ENCODE measurements around the gene RNF141.
A peak's percentile ranks its signal among the peaks of the same experiment; 100 is the strongest.

The RNF141 gene, protein sequence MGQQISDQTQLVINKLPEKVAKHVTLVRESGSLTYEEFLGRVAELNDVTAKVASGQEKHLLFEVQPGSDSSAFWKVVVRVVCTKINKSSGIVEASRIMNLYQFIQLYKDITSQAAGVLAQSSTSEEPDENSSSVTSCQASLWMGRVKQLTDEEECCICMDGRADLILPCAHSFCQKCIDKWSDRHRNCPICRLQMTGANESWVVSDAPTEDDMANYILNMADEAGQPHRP

DNA sequence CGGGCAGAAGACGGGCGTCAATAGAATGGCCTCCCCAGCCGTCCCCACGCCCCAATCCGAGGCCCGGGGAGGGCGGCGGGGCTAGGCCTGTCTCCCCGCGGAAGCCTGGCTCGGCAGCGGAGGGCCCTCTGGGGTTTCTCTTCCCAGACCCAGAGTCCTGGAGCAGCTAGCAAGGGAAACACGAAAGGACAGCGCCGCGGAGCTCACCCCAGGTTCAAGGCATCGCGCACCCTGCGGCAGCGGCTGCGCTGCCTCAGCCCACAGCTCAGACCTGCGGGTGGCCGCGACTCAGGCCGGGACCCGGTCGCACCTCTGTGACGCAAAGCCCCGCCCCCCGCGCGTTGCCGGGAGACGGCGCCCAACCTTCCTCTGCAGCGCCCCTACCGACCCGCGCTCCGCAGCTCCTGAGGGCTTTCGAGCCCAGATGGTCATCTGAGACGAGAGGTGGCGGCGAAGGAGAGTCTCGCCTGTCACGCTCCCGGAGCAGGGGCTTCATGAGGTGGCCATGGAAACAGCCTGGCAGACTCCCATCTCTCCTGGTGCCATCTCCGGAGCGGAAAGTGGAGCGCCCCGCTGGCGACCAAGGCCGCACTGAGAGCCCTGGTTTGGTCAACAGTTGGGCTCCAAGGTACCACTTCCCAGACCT lies at the start of gene RNF141:
RNF141 (minus strand) TSS at position 273 of the 646 bp plus-strand sequence. CDS start 7,029 bp downstream, outside the sequence.
- DNase-seq, result peak; percentile 57

DNA sequence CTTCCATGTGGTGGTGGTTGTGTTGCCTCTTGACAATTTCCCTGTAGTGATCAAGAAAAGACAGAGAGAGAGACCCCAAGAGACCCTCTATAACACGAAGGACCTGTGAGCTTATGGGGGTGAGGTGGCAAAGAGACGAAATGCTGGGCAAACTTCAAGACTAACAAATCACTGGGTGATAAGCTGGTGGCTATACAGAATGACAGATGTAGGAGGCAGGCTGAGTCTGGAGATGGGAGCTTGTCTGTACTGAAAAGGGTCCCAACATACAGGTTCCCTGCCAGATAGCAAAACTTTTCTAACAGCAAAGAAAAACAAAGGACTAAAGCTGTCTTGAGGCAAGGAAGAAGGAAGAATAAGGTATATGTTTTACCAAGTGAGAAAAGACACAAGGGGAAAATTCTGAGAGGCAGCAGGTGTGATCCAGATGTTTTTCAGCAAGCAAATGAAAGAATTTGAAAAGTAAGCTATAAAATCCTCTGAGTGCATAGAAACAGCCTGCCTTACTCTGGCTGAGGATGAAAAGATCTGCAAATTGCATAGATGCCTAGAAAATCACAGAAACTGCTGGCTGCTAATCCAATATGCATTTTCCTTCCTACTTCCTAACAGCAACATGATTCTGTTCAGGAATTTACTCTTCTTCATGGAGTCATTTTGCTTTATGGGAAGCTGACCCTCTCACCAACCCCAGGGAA lies 49.4 kb upstream of the RNF141 start:
- no peak for DNase-seq

DNA sequence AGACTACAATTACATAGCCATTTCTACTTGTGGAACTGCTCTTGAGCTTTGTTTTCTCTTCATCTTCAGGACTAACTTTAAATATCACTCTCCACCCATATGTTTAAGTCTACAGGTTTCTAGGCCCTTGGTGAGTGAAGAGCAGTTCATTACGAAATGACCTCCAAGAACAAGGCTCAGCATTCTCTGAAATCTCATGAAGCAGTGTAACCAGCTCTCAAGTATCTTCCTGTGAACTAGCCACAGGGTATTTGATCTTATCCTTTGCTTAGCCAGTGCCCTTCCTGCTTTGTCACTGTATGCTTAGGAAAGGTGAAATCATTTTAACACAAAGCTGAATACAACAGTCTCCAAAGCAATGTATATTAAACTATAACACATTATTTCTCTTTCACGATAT lies 47.9 kb upstream of the RNF141 start:
- DNase-seq, result no peak

DNA sequence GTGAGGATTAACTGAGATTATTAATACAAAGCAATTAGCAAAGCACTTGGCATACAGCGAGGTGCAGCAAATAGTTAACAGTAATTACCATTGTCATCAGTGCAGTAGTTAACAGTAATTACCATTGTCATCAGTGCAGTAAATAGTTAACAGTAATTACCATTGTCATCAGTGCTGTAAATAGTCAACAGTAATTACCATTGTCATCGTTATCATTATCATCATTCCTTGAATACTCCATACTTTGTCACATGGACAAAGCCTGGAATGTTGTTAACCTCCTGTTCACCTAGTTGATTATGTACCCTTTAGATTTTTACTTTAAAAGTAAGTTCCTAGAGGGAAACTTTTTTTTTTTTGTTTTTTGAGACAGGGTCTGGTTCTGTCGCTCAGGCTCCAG lies 47.0 kb upstream of the RNF141 start:
- no peak for DNase-seq

DNA sequence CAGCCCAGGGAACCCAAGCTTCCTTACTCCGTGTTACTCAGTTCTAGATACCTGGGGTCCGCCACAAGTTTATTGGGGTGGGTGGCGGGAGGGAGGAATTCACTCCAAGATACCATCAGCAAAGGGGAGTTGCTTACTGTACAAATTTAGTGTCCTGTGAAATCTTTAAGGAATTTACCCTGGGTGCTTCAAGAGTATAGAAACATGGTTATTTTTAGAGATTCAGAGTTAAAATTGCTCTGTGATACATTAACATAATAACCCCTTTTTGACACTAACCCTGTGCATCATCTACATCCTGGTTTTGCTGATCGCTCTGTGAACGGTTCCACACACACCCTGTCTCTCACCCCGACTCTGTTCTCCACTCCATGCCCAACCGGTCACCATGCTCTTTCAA lies 46.4 kb upstream of the RNF141 start:
- no peak for DNase-seq

DNA sequence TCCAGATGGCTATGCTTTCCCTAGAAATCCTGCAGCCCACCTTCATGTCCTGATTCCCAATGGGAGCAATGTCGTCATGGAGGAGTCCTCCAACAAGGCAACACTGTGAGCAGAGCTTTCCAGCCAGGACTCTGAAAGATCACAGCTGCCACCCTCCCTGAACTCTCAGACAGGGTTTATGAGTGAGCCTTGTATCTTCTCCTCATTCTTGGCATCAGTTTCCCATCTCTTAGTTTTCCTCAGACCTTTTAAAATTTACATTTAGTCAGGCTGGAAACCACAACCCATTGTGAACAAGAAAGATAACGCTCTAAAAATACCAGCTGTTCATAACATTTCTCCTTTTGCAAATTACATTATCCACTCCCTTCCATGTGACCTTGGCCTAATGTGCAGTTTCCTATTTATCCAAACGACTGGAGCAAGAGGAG lies 43.1 kb upstream of the RNF141 start:
- DNase-seq, result no peak

DNA sequence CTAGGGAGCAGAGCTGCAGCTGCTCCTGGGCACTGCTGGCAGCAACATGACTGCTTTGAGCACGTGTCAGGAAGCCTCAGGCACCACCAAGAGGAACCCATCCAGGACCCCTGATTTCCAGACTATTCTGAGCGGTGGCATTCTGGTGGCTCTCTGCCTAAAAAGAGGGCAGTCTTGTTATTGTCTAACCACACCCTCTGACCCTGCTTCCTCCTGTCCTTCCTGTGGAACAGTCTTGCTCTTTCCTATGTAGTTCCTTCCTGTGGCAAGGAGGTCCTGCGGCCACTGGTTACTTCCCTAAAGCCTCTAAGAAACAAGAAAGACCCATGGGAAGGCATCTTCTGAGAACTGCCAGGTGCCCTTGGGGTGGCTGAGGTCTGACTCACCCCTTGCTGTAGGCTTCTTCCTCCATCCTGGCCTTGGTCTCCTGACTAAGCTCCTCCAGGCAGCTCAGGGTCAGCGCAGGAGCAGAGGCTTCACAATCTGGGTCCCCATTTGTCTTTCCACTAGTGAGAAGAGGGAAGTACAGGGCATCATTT lies 40.6 kb upstream of the RNF141 start:
- no peak for DNase-seq

DNA sequence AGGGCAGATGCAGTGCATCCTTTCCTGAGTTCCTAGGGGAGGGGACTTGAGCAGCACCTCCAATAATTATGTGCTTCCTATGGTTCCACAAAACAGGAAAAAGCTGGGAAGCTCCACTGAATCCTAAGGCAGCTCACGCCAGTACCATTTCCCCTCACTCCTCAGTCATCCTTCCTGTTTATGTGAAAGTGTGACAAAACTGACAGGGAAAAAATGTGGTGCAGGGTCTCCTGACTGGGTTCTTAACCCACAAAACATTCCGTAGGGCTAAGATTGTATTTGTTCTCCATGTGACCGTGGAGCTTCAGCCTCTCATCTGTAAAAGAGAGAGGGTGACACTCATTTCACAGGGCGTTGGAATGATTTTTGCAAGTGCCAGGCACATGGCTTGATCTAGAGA lies 39.6 kb upstream of the RNF141 start:
- no peak for DNase-seq

DNA sequence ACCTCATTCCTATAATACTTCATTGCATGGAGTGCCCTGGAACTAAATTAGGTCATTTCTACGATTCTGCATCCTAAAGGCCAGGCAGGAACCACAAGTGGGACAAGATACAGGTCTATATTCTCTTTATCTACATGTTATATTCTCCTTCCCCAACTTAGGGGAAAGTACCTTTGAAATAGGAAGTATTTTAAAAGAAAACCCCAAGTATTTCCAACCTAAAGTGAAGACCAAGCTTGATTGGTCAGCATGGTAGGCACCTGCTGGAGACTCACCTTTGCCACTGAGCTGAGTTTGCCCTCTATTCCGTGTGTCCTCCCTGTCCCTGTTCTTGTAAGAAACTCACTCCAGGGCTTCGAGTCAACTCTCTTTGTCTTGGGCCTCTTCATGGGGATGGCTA lies 38.7 kb upstream of the RNF141 start:
- no peak for DNase-seq

DNA sequence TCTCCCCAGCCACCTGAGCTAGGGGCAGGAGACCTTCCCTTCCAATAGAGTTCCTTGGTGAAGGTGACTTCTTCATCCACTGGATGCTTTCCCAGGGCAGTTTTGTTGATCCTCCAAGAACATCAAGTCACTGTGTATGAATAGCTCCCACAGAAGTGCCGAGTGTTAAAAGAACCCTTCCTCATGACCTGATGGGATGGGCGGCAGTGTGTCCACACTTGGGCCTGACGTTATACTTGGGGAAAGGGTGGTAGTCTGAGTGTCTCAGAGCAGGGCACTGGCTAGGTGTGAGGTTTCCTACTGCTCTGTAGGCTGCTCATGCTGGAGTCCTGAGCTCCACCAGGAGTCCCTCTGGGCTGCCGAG lies 35.0 kb upstream of the RNF141 start:
- no peak for DNase-seq

DNA sequence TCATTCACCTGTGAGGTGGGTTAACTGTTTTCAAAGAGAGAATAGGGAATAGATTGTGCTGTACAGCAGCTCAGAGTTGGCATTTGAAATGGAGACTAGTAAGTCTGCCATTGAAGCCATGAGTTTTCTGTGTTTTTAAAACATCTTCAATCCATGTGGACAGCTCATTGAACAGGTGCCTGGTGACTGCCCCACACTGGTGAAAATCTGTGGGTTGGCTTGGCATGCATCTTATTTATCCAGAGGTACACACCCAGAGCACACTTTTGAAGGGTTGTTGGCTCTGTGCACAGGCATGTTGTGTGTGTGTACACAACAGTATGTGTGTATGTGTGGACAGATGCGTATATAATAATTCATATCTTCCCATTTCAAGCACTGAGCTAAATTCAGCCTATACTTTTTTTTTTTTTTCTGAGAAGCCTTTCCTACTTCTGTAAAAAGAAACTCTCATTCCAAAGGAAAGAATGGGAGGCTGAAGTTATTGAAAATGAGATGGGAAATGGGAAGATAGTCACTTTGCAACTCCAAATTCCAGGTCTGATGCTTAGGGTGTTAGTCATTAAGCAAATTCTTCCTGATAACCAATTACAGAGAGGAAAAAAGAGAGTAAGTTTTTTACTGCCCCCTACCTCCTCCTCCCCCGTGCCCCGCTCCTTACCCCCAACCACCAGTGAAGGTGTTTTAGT lies 34.5 kb upstream of the RNF141 start:
- DNase-seq, result no peak

DNA sequence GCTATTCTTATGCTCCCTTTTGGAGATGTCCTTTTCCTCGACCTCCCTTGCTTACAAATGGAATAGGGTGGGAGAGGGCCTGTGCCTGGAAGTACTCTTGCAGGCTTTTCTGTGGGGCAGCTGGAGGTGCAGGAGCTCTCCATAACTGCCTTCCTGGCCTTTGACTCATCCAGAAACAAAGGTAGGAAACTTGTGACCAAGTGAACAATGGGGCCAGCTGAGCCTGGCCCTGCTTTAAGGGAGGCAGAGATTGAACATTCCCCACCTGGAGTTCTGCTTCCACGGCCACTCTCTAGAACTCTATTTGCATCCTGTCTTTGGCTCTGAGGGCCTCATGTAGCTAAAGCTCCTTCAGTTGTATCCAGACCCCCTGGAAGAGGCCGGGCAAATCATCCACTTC lies 32.6 kb upstream of the RNF141 start:
- DNase-seq, result no peak

DNA sequence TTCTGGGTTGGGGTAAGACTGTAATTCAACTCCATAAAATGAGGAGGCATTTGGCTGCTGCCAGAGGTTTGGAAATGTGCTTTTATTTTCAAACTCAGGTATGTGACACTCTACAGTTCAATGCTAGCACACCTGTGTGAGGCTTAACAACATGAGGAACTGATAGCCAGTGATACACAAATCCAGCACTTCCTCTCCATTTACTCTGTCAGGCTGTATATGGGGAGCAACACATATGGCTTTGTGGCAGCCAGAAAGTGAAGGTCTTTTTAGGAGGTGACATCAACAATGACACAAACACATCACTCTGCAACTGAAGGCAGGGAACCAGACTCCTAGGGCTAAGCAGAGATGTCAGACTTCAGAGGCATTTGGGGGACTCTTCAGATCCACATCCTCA lies 32.0 kb upstream of the RNF141 start:
- DNase-seq, result no peak

DNA sequence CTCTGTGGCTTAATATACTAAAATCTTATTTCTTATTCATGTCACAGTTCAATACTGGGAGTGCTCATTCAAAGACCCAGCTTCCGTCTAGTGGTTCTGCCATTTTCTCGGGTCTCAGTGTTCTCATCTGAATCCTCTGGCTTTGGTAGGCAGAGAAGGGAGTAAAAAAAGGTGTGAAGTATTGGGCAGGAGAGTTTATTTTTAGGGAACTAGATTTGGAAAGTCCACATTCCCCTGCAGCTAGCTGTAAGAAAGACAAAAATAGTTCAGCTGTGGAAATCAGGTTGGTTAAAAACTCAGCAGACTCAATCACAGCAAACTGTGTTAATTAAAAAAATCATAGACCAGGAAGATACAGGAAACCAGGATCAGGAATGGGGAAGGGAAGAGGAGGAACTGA lies 31.5 kb upstream of the RNF141 start:
- DNase-seq, result no peak

DNA sequence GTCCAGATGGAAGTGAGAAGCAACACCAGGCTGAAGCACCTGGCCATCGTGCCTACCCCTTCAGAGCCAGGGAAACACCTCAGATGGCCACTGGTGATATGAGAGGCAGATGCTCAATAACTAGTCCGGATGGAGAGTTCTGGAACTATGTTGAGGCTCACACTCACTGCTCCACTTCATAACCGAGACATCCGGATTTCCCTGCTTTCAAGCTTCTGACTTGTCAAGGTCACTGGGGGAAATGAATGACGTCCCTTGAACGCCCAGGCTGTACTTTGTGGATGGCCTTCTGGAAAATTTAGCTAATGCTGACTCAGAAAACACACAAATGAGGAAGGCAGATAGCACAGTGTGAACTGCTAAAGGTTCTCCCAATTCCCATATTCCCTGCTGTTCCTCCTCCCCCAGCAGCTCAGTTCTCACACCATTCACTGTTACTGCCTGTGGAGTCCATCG lies 27.5 kb upstream of the RNF141 start, which contains the start of gene LYVE1:
LYVE1 (minus strand) TSS at position 180 of the 456 bp plus-strand sequence; CDS start at position 47, 133 bp downstream.
- DNase-seq, result no peak

DNA sequence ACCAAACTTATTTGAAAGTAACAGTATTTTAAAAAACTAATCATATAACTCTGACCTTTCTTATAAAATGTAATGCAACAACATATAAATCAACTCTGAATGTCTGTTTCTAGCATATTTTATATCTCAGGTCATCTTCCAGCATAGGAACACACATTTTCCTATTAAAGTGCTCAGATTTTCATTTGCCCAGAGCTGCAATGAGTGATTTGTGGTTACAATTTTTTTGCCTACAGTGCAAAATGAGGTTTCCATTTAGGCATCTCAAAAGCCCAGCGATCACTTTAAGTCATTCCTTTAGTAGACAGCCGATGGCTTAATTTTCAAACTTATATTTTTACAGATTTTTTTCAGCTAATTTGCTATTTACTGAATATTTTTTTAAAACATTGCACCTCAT lies 26.5 kb upstream of the RNF141 start:
- no peak for DNase-seq

DNA sequence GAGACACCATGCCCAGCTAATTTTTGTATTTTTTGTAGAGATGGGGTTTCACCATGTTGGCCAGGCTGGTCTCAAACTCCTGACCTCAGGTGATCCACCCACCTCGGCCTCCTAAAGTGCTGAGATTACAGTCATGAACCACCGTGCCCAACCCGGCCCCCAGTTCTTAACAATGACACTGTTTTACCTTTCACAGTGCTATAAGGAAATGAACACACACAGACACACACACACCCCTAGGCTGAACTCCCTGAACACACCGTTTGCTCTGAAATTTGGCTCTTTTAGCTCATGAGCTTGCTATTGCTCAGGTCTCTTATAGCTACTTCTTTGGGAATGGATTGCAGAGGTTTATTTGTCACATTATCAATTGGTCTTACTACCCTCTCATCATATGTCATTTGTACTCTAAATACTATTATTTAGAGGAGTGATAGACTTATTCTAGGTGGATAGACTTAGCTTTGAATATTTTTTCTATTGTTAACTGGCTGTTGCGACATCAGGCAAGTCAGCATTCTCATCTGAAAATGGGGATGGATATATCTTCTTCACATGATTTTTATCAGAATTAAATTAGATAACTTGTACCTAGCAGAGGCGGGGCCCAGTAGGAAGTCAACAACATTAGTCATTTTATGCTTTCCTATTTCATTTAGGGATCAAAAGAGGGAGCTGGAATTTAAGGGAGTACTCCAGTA lies 25.4 kb upstream of the RNF141 start:
- no peak for DNase-seq

DNA sequence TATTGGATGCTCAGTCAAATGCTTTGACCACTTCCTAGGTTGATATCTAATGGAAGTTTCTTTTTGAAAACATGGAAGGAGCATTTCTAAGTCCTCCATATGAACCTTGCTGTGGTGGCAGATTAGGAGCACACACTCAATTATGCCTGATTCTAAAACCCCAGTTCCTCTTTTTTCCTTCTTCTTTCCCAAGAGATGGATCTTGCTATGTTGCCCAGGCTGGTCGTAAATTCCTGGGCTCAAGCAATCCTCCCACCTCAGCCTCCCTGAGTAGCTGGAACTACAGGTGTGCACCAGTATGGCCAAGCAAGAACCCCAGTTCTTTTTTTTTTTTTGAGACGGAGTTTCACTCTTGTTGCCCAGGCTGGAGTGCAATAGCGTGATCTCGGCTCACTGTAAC lies 24.5 kb upstream of the RNF141 start:
- no peak for DNase-seq

DNA sequence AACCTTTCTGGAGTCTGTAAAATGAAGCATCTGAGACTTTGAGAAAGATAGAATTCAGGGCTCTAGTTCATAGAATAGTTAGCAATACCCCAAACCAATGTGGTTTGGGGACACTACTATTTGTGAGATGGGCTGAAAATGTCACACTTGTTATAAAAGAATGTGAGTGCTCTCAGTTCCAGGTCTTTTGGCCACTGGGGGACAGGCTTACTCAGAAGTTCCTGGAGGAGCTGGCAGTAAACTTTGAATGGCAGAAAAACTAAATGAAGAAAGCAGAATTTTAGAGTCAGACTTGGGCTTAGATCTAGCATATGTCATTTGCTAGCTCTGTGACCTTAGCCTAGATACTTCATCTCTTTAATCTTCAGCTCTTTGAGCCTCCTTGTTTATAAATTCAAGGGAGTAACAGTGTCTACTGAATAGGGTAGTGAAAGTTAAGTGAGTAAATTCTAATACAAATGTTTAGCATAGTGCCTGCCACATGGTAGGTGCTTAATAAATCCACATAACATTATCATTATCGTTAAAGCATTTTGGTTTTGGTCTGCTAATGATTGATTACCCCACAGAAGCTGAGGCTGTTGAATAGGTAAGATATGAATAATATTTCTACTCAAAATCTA lies 23.8 kb upstream of the RNF141 start:
- DNase-seq, result no peak

DNA sequence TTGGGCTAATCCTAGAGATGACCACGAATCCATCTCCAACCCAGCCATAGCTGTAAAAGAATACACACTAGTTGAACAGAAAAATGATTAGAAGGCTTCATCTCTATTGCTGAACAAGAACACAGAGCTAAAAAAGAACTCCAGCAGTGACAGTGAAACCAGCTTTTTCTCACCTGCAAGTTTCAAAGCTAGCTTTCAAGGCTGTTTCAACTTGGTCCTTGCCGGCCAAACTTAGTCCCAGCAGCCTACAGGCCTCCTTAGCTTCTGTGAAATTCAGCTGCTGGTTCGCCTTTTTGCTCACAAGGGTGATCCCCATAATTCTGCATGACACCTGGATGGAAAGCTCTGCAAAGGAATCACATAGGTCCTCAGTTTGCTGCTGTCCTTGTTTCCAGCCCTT lies 23.0 kb upstream of the RNF141 start:
- no peak for DNase-seq

DNA sequence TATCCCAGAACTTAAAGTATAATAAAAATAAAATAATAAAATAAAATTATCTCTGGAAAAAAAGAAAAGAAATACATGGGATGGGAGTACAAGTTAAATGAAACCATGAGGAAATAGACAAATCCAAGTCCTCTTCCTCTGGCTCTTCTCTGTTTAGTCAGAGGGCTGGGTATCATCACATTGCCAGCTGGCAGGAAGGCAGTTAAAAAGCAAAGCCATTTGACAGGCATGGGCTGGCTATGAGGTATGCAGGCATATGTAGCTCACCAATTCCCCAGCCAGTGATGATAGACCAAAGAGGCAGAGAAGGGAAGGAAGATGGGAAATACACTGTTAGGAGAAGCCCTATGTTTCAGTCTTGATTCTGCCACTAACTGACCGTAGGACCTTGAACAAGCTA lies 21.0 kb upstream of the RNF141 start:
- no peak for DNase-seq
